ENCODE results near the gene ME1. TPM values are rescaled to one million over a fixed set of nuclear protein-coding genes. Genes with fewer than 3 reads are reported as not detected.

ME1 gene
- total and polyA plus RNA-seq, 2 of the 13 experiments (the other 11 are each of a cell fraction or from before 2014, with no cell fraction given) = not detected

GRCh38 chr6:83192871-83193746 lies 237.7 kb downstream of the ME1 start, which contains the start of the genes PGM3 and RWDD2A (continued):
- no peak for TF ChIP-seq RORA (CRISPR knock-in tag; IDR thresholded peaks at IDR 0.05)
- no peak for TF ChIP-seq U2AF2 (IDR thresholded peaks at IDR 0.05; ENCODE audit: low read depth, low read length)
- peak; percentile 72; the same call in 1 of the 2 replicates for TF ChIP-seq STAT6 (CRISPR knock-in tag; IDR thresholded peaks at IDR 0.05; ENCODE audit: borderline replicate concordance)
- no peak for TF ChIP-seq ATF1 (CRISPR knock-in tag; IDR thresholded peaks at IDR 0.05)
- TF ChIP-seq SMYD3 (CRISPR knock-in tag; IDR thresholded peaks at IDR 0.05) = peak; percentile 62; the same call in 1 of the 2 replicates
- TF ChIP-seq ZMAT3 (CRISPR knock-in tag; conservative IDR thresholded peaks at IDR 0.05) = no peak; the same call in 1 of the 2 replicates
- TF ChIP-seq TEAD2 (CRISPR knock-in tag; IDR thresholded peaks at IDR 0.05) = no peak
- TF ChIP-seq ZNF180 (CRISPR knock-in tag; IDR thresholded peaks at IDR 0.05; ENCODE audit: borderline replicate concordance, low read depth) = no peak
- no peak for TF ChIP-seq ZBTB26 (CRISPR knock-in tag; IDR thresholded peaks at IDR 0.05; ENCODE audit: borderline replicate concordance)
- 0 out of 2 replicates have a peak, but pooled peaks have one; percentile 76 for TF ChIP-seq MEIS1 (CRISPR knock-in tag; IDR thresholded peaks at IDR 0.05; ENCODE audit: borderline replicate concordance)
- TF ChIP-seq ZXDC (CRISPR knock-in tag; IDR thresholded peaks at IDR 0.05) = peak; percentile 74; the same call in 1 of the 2 replicates
- no peak for TF ChIP-seq ZNF496 (CRISPR knock-in tag; IDR thresholded peaks at IDR 0.05; ENCODE audit: insufficient replicate concordance)
- TF ChIP-seq THAP7 (CRISPR knock-in tag; IDR thresholded peaks at IDR 0.05) = no peak
- peak; percentile 52 for TF ChIP-seq ZNF143 (CRISPR knock-in tag; IDR thresholded peaks at IDR 0.05)
- TF ChIP-seq HNRNPLL (IDR thresholded peaks at IDR 0.05; ENCODE audit: low read depth, low read length, poor library complexity, severe bottlenecking) = peak; percentile 96
- peak; percentile 80 for TF ChIP-seq ZNF547 (CRISPR knock-in tag; IDR thresholded peaks at IDR 0.05)
- peak; percentile 76 for TF ChIP-seq SATB2 (CRISPR knock-in tag; IDR thresholded peaks at IDR 0.05)
- TF ChIP-seq HOXA7 (CRISPR knock-in tag; IDR thresholded peaks at IDR 0.05) = no peak
- no peak for TF ChIP-seq TCF7L2 (IDR thresholded peaks at IDR 0.05; ENCODE audit: low read depth, low read length)
- TF ChIP-seq YEATS4 (CRISPR knock-in tag; IDR thresholded peaks at IDR 0.05; ENCODE audit: borderline replicate concordance) = peak; percentile 98
